GM19324 (cell line): ENCODE results near the gene TMEFF1.
A peak's percentile ranks its signal among the peaks of the same experiment; 100 is the strongest.
"Not testable (repeated sequence)": the region's sequence is repeated elsewhere in the genome, so short reads cannot be mapped to it uniquely, and the experiment has no call there.

Experiments
- ATAC-seq: cut with Tn5 transposase; IDR thresholded peaks from one replicate; pipeline ENCODE4 v1.9.1; 2021; ENCODE audit warnings: mild to moderate bottlenecking, moderate library complexity; ENCODE audit not compliant: unreplicated experiment, low FRiP score

The TMEFF1 gene

DNA sequence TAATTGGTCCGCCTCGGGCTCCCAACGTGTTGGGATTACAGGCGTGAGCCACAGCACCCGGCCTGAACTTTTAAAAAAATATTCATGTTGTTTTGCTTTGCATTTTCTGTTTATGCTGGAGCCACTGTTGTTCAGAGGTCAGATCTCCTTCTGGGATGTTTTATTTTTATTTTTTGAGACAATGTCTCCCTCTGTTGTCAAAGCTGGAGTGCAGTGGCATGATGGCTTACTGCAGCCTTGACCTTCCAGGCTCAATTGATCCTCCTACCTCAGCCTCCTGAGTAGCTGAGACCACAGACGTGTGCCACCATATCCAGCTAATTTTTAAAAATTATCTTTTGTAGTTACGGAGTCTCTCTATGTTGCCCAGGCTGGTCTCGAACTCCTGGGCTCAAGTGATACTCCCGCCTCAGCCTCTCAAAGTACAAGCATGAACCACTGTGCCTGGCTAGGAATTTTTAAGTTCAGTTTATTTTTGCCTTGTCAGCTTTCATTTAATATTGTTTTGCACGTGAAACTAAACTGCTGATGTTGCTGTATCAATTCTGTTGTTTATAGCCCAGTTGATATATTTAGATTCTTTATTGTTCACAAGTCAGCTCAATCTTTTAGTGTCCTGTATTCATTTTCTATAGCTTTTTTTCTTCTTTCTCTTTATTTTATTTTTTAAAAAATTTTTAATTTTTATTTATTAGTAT, 13.7 kb downstream of the TMEFF1 start:
- no peak for ATAC-seq

DNA sequence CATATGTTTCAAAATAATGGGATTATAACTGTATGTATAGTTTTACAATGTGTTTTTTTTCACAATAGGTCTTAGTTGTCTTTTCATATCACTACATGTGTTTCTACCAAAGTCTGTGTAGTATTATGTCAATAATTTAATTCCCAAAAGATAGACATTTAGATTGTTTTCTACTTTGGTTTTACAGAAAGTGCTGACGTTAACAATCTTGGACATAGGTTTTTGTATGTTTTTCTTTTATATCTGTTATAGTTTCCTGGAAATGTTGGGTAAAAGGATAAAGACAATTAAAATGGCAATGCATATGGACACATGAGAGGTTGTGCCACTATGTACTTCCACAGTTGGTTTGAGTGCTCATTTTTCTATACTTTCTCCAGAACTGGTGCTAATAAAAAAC, 15.2 kb downstream of the TMEFF1 start:
- ATAC-seq: no peak

DNA sequence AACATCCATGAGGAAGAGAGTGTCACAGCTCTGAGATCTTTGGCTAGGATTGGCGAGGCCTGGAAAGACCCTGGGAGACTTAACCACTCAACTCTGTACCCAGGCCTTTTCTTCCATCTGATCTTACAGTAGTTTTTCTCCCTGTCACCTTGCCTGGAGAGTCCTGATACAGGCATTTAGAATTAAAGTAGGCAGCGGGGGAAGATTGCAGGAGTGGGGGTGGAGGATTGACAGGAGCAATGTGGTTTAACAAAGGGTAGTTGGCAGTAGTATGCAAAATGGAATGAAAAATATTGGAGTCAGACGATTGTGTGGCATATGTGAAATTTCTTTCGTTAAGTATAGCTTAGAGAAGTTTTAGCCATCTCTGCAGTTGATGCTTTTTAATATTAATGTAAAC, 16.9 kb downstream of the TMEFF1 start:
- no peak for ATAC-seq

DNA sequence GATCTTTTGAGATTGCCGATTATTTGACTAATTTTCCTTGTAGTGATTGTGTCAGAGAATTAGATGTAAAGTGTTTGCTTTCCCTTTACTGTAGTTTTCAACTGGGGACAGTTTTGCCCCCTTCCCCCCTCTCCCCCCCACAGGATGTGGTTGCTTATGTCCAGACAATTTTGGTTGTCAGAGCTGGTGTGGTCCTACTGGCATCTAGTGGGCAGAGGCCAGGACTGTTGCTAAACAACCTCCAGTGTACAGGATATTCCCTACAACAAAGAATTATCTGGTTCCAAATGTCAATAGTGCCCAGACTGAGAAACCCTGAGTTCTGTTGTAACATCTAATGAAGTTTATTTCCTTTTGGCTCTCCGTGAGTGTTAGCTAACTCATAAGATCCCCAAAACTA, 20.0 kb downstream of the TMEFF1 start:
- ATAC-seq: no peak

DNA sequence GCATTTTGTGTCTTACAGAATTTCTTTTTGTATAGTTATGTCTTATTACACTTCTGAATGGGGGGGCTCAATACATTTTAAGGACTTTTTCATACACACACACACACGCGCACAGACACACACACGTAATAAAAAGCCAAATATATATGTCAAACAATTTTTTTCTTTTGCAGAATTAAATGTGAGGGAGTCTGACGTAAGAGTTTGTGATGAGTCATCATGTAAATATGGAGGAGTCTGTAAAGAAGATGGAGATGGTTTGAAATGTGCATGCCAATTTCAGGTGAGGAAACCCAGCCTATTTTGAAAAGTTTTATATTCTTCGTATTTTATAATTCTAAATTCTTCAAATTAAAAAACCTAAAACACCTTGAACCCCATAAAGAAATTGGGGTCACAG, 25.6 kb downstream of the TMEFF1 start:
- no peak for ATAC-seq

DNA sequence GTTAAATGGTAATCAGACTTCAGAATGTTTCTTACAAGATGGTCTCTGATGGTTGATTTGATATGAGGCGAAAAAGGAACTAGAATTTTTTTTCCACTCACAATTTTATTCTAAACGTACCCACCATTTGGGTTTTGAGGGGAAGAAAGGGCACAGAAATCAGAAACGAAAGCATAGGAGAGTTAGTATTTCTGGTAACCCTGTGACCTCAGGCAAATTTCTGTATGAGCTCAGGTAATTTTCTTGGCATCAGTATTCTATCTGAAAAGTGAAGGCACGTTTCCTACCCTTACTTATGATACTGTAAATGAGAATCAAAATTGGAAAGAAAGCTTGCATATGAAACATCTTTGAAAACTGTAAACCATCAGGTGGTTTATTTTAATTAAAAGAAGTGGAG, 26.5 kb downstream of the TMEFF1 start:
- ATAC-seq: peak; percentile 45

DNA sequence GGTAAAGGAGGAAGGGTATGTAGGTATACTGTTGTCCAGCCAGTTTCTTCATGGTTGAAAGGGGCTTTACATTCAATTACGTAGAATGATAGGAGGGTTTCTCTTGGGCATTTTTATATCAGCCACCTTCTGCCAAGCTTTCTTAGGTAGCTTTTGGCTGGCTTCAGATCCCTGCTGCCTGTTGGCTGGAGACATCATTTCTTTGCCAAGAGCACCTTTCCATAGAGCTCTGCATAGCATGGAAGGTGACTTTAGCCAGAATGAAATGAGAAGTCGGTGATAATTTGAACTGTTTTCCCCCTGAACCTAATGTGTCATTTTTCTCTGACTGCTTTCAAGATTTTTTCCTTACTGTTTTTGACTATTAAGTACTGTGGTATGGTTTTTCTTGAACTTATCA, 26.9 kb downstream of the TMEFF1 start:
- no peak for ATAC-seq

DNA sequence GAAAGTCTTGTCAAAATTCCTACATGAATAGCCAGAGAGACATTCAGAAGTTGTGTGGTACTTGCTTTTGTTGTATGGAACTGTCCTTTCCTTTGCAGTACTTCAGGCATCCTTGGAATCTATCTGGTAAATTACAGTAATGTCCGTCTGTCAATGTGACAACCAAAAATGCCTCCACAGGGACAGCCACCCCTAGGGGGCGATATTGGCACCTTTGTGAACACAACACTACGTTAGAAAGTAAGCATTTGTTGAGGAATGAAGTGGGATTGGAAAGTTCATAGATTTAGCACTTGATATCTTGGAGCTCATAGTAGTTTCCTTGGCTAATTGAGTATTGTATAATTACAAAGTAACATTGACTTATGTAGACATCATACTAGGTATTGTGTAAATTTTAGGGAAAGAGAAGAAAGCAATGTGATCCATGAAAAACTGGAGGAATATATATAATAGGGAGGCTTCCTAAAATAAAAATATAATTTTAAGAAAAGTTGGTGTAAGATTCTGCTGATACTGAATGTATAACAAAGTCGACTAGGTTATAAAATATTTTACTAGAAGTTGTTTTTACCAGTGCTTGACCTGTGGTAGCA, 32.7 kb downstream of the TMEFF1 start:
- ATAC-seq: no peak

DNA sequence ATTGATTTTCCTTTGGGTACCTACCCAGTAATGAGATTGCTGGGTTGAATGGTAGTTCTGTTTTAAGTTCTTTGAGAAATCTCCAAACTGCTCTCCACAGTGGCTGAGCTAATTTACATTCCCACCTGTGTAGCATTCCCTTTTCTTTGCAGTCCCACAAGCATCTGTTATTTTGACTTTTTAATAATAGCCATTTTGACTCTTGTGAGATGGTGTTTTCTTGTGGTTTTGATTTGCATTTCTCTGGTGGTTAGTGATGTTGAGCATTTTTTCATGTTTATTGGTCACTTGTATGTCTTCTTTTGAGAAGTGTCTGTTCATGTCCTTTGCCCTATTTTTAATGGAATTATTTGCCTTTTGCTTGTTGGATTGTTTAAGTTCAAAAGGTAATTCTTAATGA, 34.4 kb downstream of the TMEFF1 start:
- peak; percentile 50 for ATAC-seq

DNA sequence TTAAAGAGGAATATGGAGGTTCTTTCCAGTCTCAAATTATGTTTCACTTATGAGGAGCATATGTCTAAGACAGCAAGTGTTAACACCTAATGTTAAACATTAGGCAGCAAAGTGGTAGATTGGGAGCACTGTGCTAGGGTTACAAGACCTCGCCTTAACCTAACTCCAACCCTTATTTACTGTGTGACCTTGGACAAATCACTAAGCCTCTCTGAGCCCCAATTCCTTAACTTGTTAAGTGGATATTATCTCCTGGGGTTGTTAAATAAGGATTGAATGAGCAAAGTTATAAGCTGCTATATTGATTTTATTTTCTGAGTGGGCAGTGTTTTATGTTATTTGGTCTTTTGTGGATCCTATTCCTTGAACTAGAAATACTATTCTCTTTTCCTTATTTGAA, 38.3 kb downstream of the TMEFF1 start:
- ATAC-seq: no peak

DNA sequence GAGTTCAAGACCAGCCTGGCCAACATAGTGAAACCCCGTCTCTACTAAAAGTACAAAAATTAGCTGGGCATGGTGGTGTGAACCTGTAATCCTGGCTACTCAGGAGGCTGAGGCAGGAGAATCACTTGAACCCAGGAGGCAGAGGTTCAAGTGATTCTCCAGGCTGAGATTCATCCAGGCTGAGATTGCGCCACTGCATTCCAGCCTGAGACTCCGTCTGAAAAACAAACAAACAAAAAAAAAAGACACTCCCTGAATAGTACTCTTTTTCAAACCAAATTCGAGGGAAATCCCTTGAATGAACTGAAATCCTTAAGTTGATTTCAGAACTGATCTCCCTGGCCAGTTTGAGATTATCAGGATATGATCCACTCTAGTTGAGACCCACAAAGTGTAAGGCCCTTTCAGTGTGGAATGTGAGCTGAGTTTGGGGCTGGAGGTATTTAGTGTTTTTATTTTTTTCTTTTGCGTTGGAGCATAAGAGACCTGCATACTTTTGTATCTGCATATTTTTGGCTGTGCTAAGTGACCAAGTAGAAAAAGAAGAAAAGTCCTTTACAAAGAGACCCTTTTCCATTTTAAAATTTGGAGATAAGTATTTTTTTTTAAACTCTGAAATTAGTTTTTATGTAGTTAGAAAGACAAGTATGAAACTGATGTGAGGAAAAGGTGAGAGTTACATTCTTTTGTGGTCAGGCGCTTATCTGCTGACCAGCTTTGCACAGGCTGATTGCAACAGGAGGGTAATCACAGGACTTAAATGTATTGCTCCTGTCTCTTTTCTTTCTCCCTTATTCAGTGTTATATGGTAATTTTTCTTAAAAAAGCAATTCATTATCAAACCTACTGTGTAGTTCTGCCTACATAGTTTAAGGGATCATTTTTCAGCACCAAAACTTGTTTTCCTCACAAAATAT, 42.9 kb downstream of the TMEFF1 start:
- no peak for ATAC-seq

DNA sequence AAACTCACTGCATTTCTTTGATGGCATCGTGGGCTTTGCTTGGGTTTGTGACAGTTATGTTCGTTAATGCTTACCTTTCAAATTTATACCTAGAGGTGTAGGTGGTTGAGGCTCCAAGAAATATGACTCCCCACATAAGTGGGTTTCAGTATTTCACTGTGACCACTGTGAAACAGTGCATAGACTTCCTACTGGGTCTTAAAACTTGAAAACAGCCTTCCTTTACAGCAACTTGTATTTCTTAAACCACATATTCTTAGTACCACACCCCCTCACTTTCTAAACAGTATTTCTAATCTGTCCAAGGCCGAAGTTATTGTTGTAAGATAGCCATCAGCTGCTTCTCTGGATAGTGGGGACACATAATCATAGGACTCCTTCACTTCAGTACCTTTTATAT, 48.3 kb downstream of the TMEFF1 start:
- ATAC-seq: no peak

DNA sequence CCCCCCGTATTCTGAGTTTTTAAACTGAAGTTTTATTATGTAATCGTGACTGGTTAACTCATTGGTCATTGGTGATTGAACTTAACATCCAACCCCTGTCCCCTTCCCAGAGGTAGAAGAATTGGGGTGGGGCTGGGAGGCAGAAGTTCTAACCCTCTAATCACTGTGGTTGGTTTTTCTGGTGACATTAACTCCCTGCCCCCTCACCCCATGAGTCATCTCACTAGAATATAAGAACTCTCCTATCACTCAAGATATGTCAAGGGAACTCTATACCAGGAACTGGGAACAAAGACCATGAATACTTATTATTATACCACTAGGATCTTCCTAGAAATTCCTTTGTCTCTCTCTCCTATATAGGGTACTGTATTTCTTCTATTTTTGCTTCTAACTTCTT, 52.6 kb downstream of the TMEFF1 start:
- no peak for ATAC-seq

DNA sequence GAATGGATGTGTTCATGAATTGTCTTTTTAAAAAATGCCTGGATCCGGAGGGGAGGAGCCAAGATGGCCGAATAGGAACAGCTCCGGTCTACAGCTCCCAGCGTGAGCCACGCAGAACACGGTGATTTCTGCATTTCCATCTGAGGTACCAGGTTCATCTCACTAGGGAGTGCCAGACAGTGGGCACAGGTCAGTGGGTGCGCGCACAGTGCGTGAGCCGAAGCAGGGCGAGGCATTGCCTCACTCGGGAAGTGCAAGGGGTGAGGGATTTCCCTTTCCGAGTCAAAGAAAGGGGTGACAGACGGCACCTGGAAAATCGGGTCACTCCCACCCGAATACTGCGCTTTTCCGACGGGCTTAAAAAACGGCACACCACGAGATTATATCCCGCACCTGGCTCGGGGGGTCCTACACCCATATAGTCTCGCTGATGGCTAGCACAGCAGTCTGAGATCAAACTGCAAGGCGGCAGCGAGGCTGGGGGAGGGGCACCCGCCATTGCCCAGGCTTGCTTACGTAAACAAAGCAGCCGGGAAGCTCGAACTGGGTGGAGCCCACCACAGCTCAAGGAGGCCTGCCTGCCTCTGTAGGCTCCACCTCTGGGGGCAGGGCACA, 54.3 kb downstream of the TMEFF1 start:
- ATAC-seq: not testable (repeated sequence)

DNA sequence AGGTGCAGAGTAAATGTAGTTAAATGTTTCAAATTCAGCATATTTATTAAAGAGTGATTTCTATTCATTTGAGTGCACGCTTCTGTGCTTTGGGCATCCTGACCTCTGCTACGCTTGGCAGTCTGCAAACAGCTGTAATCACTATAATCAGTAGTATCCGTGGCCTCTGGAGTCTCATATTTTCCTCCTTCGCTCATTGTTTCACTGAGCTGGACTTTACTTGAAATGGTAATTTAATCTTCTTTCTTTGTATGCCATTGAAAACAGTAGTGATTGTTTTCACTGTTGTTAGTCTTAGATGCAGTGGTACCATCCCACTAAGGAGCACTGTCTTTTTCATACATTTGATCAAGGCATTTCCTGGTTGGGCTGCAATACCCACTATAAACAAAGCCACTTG, 61.5 kb downstream of the TMEFF1 start:
- ATAC-seq: no peak

DNA sequence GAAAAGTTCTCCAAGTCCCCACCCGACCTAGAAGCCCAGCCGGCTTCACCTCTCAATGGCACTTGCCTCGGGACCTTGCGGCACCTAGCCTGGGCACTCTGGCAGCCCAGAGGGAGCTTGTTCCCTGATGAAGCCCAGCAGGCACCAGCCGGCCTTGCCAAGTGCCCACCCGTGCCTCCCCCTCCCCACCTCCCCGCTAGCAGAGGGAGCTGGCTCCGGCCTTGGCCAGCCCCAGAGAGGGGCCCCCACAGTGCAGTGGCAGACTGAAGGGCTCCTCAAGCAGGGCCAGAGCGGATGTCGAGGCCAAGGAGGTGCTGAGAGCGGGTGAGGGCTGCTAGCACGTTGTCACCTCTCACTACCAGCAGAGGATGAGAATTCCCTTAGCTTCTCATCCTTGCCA, 67.4 kb downstream of the TMEFF1 start:
- no peak for ATAC-seq

DNA sequence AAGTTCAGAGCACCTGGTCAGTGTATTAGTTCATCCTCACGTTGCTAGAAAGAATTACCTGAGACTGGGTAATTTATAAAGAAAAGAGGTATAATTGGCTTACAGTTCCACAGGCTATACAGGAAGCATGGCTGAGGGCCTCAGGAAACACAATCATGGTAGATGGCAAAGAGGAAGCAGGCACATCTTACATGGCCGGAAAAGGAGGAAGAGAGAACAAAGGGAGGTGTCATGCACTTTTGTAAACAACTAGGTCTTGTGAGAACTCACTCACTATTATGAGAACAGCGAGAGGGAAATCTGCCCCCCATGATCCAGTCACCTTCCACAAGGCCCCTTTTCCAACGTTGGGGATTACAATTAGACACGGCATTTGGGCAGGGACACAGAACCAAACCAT, 76.1 kb downstream of the TMEFF1 start:
- no peak for ATAC-seq

DNA sequence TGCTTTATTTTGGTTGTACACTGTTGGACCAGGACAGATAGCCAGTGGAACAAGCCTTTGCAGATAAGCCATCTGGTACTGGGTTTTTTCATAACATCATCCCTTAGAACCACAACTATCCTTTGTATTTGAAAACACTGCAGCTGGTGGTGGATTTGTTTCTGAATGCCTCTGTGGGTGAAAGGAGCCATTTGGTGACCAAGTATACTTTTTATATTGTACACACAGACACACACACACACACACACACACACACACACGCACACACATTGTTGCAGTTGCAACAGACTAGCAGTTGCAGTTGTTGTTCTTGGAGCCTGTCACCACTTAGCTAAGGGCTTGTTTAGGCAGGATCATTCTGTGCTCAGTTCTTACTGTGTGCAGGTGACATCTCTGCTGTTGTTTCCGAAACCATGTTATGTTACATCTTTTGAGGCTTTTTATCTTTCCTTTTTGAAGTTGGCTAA, 82.0 kb downstream of the TMEFF1 start:
- no peak for ATAC-seq

DNA sequence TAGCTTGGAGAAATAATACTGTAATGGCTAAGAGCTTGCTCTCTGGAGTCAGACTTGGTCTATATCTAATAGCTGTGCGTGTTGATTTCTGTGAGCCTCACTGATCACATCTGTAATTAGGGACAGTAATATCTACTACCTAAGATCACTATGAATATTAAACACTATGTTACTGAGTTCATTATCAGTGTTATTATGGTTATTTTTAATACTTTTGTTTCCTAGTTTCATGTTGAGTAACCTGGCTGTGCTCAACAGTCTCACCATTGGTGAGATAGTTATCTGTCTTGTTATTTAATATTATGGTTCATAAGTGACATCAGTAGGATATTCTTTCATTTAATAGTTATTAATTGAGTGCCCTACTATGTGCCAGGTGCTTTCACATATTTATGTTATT, 82.5 kb downstream of the TMEFF1 start:
- no peak for ATAC-seq

DNA sequence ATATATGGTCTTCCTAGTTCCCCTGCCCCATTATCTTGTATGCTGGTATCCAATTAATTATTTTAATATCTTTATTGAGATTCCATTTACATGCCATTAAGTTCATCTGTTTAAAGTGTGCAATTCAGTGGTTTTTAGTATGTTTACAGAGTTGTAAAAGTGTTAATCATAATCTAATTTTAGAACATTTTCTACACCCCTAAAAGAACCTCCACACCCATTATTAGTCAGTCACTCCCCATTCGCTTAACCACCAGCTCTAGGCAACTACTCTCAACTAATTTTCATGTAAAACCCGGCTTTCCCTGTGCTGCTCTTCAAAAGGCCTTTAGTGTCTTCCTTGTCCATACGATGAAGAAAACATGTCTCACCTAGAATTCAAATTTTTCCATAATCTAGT, 84.1 kb downstream of the TMEFF1 start:
- no peak for ATAC-seq

DNA sequence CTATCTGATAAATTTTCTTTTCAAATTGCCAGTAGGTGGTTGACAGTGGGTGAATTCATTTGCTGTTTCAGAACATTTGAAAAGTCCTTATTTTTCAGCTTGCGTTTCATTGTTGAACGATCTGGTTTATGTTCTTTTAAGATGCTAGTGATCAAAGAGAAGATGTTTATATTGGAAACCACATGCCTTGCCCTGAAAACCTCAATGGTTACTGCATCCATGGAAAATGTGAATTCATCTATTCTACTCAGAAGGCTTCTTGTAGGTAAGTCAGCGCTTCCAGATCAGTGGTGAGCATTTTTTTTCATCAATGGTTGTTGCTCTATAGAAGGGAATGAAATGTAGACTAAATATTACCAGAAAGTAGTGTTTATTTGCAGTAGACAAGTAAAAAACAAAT, 88.3 kb downstream of the TMEFF1 start:
- no peak for ATAC-seq
